Epithelial cell of umbilical artery (primary cell): Measurements from ENCODE around the gene MMADHC. TPM values are rescaled to one million over a fixed set of nuclear protein-coding genes. Genes with fewer than 3 reads are reported as not detected.

Experiments used
- total RNA-seq: library from RNA; depleted of rRNA; stranded (reverse); fragments of >200 nt; gene quantifications from 2 replicates; pipeline ENCODE4 v1.2.3, GENCODE V29; 2014

Gene MMADHC
- total RNA-seq: 236 and 243 TPM in 2 replicates

DNA sequence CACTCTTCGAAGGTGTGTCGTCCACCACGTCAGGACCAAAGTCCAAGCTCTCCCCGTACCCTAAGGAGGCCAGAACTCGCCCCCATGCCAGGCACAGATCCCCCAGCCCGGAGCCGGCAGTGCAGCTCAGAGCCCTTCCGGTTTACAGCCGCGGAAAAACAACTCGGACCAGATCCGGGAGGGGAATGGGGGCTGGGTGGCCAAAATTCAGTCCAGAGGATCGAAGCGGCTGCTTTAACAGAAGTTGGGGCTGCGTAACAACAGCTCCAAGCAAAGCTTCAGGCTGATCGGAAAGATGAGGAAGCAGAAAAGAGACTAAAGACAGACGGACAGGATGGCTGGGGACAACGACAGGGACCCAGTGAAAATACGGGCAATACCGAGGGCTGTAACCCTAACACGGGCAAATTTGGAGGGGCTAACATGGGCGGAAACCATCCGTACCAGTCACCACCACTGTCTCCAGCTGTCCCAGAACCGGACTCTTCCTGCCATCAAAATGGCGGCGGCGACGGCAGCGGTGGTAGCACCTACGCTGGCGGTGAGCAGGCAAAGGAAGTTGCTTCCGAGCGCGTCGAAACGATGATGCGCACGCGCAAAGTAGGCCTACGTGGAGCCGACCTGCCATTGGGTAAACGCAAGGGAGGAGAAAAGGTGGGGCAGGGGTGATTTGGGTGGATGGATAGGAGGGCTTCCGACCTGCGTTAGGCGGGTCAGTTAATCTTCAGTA lies at the start of gene MMADHC:
Gene MMADHC, minus strand, starts transcription at position 556 of the 730 bp plus-strand sequence. CDS start 678 bp downstream, outside the sequence.

